DND-41 (cell line): ENCODE results near the gene TGFBRAP1.
A peak's percentile ranks its signal among the peaks of the same experiment; 100 is the strongest.

ENCODE experiments used
- ATAC-seq: fragments of 200-7000 bp; cut with Tn5 transposase; 3 replicates; pipeline ENCODE4 v1.9.1; 2021; ENCODE audit warnings: low read depth; ENCODE audit not compliant: insufficient read depth
- DNase-seq: peaks from one replicate; pipeline ENCODE4 v3.0.0-alpha.2; 2020
- H2AFZ ChIP-seq: 2 replicates; pipeline ENCODE4 v1.6.0; 2012; ENCODE audit warnings: low read depth, low read length
- H3K27ac ChIP-seq: 2 replicates; pipeline ENCODE4 v1.5.1; 2012; ENCODE audit warnings: low read length, inconsistent platforms
- H3K27me3 ChIP-seq: fragments of 200-600 bp; sonication (generic); 2 replicates; pipeline ENCODE4 v1.6.0; 2012; ENCODE audit warnings: low read length, mild to moderate bottlenecking, inconsistent platforms; ENCODE audit not compliant: insufficient read depth, poor library complexity
- H3K36me3 ChIP-seq: 2 replicates; pipeline ENCODE4 v1.5.1; 2012; ENCODE audit warnings: low read length, inconsistent platforms; ENCODE audit not compliant: insufficient read depth
- H3K4me1 ChIP-seq: 2 replicates; pipeline ENCODE4 v1.5.1; 2012; ENCODE audit warnings: mild to moderate bottlenecking, low read length; ENCODE audit not compliant: insufficient read depth
- H3K4me2 ChIP-seq: 2 replicates; pipeline ENCODE4 v1.6.0; 2012; ENCODE audit warnings: mild to moderate bottlenecking, moderate library complexity, low read length, inconsistent platforms; ENCODE audit not compliant: insufficient read depth
- H3K4me3 ChIP-seq, 2 experiments: fragments of 200-600 bp in 1 of 2; shearing (Covaris generic) in 1 of 2; 2 replicates each; pipeline ENCODE4 v1.5.1; 2012 to 2016; ENCODE audit warnings: inconsistent platforms in 2 of 2, low read length in 2 of 2, mild to moderate bottlenecking in 2 of 2, low read depth in 1 of 2, moderate library complexity in 1 of 2
- H3K79me2 ChIP-seq: 2 replicates; pipeline ENCODE4 v1.6.0; 2012; ENCODE audit warnings: low read length, inconsistent platforms; ENCODE audit not compliant: insufficient read depth
- H3K9ac ChIP-seq: 2 replicates; pipeline ENCODE4 v1.6.0; 2012; ENCODE audit warnings: low read depth, mild to moderate bottlenecking, inconsistent platforms, low read length, moderate library complexity
- H3K9me3 ChIP-seq: 2 replicates; pipeline ENCODE4 v1.5.1; 2012; ENCODE audit warnings: low read length, moderate library complexity, mild to moderate bottlenecking, inconsistent platforms; ENCODE audit not compliant: insufficient read depth, severe bottlenecking
- H4K20me1 ChIP-seq: 2 replicates; pipeline ENCODE4 v1.6.0; 2012; ENCODE audit warnings: low read length; ENCODE audit not compliant: insufficient read depth
- CTCF ChIP-seq: IDR thresholded peaks from 2 replicates; pipeline ENCODE4 v1.5.1; 2012; ENCODE audit warnings: borderline replicate concordance, low read length, moderate library complexity, mild to moderate bottlenecking; ENCODE audit not compliant: poor library complexity, severe bottlenecking; ENCODE audit errors: extremely low read depth
- EZH2 ChIP-seq: IDR thresholded peaks from 3 replicates; pipeline ENCODE4 v1.6.1; 2012; ENCODE audit warnings: borderline replicate concordance, low read depth, mild to moderate bottlenecking, moderate library complexity, low read length, inconsistent platforms; ENCODE audit not compliant: severe bottlenecking

TGFBRAP1 gene

GRCh38 chr2:105309147-105309545, 20.4 kb downstream of the TGFBRAP1 start:
- H3K36me3 ChIP-seq = peaks cover 24% of the 10 kb centered on the region
- H3K4me2 ChIP-seq = no peak overlapping the region
- H4K20me1 ChIP-seq = peaks cover 29% of the 10 kb centered on the region; the same call in 1 of the 2 replicates
- H2AFZ ChIP-seq = no peak overlapping the region
- H3K4me1 ChIP-seq = no peaks in the 10 kb centered on the region
- H3K4me3 ChIP-seq = no peak overlapping the region
- no peak overlapping the region for H3K27ac ChIP-seq
- ATAC-seq (no peak), DNase-seq (no peak)
- TF ChIP-seq EZH2 = no peak
- no peak for TF ChIP-seq CTCF
- no peaks in the 10 kb centered on the region for H3K27me3 ChIP-seq
- H3K9ac ChIP-seq = no peak overlapping the region
- no peaks in the 10 kb centered on the region for H3K9me3 ChIP-seq
- peaks cover 59% of the 10 kb centered on the region for H3K79me2 ChIP-seq

DNA sequence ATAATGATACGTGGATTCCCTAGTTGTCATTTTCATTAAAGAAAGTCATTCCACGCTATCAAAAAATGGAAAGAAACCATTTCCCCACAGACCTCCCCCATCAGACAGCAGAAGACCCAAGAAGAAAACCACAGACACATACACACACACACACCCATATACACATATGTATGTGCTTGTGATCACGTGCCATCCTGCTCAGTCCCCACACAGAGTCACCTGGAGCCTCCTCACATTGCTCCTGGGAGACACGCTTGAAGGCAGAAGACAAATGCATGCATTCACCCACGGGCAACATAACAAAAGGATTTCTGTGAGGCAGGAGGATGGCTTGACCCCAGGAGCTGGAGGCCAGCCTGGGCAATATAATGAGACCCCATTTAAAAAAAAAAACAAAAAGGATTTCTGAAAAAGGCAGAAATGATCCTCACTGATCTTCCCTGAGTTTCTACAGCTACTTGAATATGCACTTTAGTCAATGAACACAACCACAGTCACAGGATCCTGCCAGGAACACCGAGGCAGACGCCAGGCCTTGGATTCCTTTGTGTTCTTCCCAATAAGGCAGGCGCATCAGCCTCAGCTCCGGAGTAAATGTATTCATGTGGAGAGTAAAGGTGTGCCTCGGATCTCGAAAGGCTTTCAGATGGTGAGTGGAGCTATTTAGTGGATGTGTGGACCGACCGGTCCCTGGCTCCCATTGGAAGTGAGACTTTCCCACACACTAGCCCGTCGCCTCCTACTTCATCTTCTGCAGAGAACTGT, 21.0 kb downstream of the TGFBRAP1 start:
- Histone ChIP-seq H3K4me2 (no peak overlapping the region), H3K4me3 (no peak overlapping the region), H3K9me3 (no peaks in the 10 kb centered on the region), H3K27me3 (no peaks in the 10 kb centered on the region), H3K79me2 (peaks cover 55% of the 10 kb centered on the region), H3K27ac (no peak overlapping the region), H3K36me3 (peaks cover 25% of the 10 kb centered on the region), H3K4me1 (no peaks in the 10 kb centered on the region), H3K9ac (no peak overlapping the region), H4K20me1 (peaks cover 29% of the 10 kb centered on the region; the same call in 1 of the 2 replicates), H2AFZ (no peak overlapping the region)
- no peak for TF ChIP-seq EZH2
- DNase-seq (no peak), ATAC-seq (no peak)

DNA sequence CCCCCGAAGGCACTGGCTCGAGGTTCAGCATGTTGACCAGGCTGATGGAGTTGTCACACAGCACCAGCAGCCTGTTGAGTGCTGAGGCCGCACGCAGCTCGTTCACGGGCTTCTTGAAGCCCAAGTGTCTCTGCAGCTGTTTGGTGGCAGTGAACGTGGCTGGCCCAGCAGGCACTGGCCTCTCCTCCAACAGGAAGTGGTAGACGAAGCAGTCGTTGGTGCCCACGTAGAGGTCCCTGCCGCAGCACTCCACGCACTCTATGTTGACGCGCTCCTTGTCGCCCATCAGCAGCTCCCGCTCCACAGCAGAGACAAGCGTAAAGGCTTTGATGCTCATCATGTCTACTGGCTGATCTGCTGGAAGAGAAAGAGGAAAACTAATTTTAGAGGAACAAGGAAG, 21.6 kb downstream of the TGFBRAP1 start:
- Histone ChIP-seq H3K9me3 (no peaks in the 10 kb centered on the region), H3K9ac (no peak overlapping the region), H4K20me1 (peaks cover 29% of the 10 kb centered on the region; the same call in 1 of the 2 replicates), H3K27ac (no peak overlapping the region), H3K27me3 (no peaks in the 10 kb centered on the region), H2AFZ (no peak overlapping the region), H3K4me3 (no peak overlapping the region), H3K36me3 (peaks cover 31% of the 10 kb centered on the region), H3K79me2 (peaks cover 51% of the 10 kb centered on the region), H3K4me1 (no peaks in the 10 kb centered on the region), H3K4me2 (no peak overlapping the region)
- ATAC-seq = peak; percentile 67
- peak; percentile 30 for DNase-seq
- no peak for TF ChIP-seq CTCF
- TF ChIP-seq EZH2 = no peak

DNA sequence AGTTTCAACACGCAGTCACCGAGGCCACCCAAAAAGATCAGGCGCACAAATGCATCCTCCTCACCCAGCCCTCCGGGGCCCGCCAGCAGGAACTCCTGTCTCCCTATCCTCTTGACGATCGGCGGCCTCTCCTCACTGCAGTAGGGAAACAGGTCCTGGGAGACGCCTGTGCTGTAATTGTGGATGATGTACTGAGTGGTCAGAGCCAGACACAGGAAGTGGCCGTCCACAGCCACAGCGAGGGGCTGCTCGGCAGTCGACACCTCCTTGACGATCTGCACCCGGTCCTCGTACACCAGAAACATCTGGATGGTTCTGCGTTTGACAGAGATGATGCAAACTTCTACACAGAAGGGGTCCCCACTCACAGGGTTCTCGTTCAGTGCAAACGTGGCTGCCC, 22.0 kb downstream of the TGFBRAP1 start:
- H3K27me3 ChIP-seq = no peaks in the 10 kb centered on the region
- TF ChIP-seq CTCF (no peak), EZH2 (no peak)
- H2AFZ ChIP-seq = no peak overlapping the region
- no peaks in the 10 kb centered on the region for H3K9me3 ChIP-seq
- peaks cover 29% of the 10 kb centered on the region; the same call in 1 of the 2 replicates for H4K20me1 ChIP-seq
- no peak overlapping the region for H3K9ac ChIP-seq
- no peak overlapping the region for H3K27ac ChIP-seq
- H3K79me2 ChIP-seq = peaks cover 51% of the 10 kb centered on the region
- no peak overlapping the region for H3K4me2 ChIP-seq
- peaks cover 32% of the 10 kb centered on the region for H3K36me3 ChIP-seq
- ATAC-seq (peak; percentile 9; the same call in 1 of the 3 replicates), DNase-seq (no peak)
- H3K4me1 ChIP-seq = no peaks in the 10 kb centered on the region
- no peak overlapping the region for H3K4me3 ChIP-seq
